Measurements from ENCODE around the gene CDH15. TPM values are rescaled to one million over a fixed set of nuclear protein-coding genes. Genes with fewer than 3 reads are reported as not detected.
A peak's percentile ranks its signal among the peaks of the same experiment; 100 is the strongest.

The CDH15 gene
- total and polyA plus RNA-seq, 8 donors, result 0.09 to 2.5 (median 1.4) TPM; not detected in 2

GRCh38 chr16:89216315-89217137 is 45.0 kb downstream of the CDH15 start:
- DNase-seq, result peak; percentile 62 to 83 (median 76)
- 0 to 1% methylated on average over 25 of the region's 25 CpGs for WGBS, 2 donors
- peak overlapping the region; percentile 92 to 95 (median 92) for H3K27ac ChIP-seq
- peak; percentile 29 for FAIRE-seq
- no peaks in the 10 kb centered on the region for H3K9me3 ChIP-seq
- TF ChIP-seq CTCF (IDR thresholded peaks at IDR 0.05), result peak; percentile 37 to 43 (median 42)
- H3K4me1 ChIP-seq, result peaks cover 0 to 22% (median 5%) of the 10 kb centered on the region in 3 donors
- no peaks in the 10 kb centered on the region for H3K36me3 ChIP-seq
- no peaks in the 10 kb centered on the region for H3K27me3 ChIP-seq
- ATAC-seq, result peak; percentile 78 to 91 (median 86)
- intact Hi-C loops (cut with DNase I), result loop anchor here in 1 of 3 donors (10.0 kb wide), 1 partner anchor 272 kb away; no protein-coding TSS in a partner anchor
- peak overlapping the region; percentile 65 to 97 (median 90) for H3K4me3 ChIP-seq

GRCh38 chr16:89217138-89217387 is 45.5 kb downstream of the CDH15 start:
- ATAC-seq, result no peak
- H3K27ac ChIP-seq, result peak overlapping the region; percentile 92 to 95 (median 92)
- FAIRE-seq, result no peak
- 0% methylated on average over 11 of the region's 11 CpGs for WGBS, 2 donors
- intact Hi-C loops (cut with DNase I), result loop anchor here in 1 of 3 donors (10.0 kb wide), 1 partner anchor 272 kb away; no protein-coding TSS in a partner anchor
- H3K4me1 ChIP-seq, result peaks cover 0 to 22% (median 5%) of the 10 kb centered on the region in 3 donors
- H3K27me3 ChIP-seq, result no peaks in the 10 kb centered on the region
- DNase-seq, result no peak
- TF ChIP-seq CTCF (IDR thresholded peaks at IDR 0.05), result no peak
- H3K36me3 ChIP-seq, result no peaks in the 10 kb centered on the region
- peak overlapping the region; percentile 65 to 97 (median 90) for H3K4me3 ChIP-seq
- no peaks in the 10 kb centered on the region for H3K9me3 ChIP-seq

- H3K9me3 ChIP-seq, result no peaks in the 10 kb centered on the region
- FAIRE-seq (no peak), ATAC-seq (peak; percentile 92 to 96 (median 94)), DNase-seq (peak; percentile 77 to 93 (median 80))
- TF ChIP-seq CTCF (IDR thresholded peaks at IDR 0.05), result no peak
- peak within 1 kb of the TSS; percentile 65 to 97 (median 90) for H3K4me3 ChIP-seq
- peak within 1 kb of the TSS; percentile 92 to 95 (median 92) for H3K27ac ChIP-seq
- H3K4me1 ChIP-seq, result peaks cover 0 to 22% (median 5%) of the 10 kb centered on the region in 3 donors
- H3K27me3 ChIP-seq, result no peaks in the 10 kb centered on the region
- intact Hi-C loops (cut with DNase I), result loop anchor here in 1 of 3 donors (10.0 kb wide), 1 partner anchor 273 kb away; no protein-coding TSS in a partner anchor
- peaks cover 0 to under 1% (median 0%) of the 10 kb centered on the region in 3 donors for H3K36me3 ChIP-seq
- WGBS, 2 donors, result 0% methylated on average over 82 to 91 of the region's 91 CpGs
Observed at GRCh38 chr16:89217388-89218191, 46.0 kb downstream of the CDH15 start, which contains the start of gene ZNF778. ZNF778 (plus strand) TSS chr16:89217703; CDS start chr16:89221128, 3,425 bp downstream.

- Histone ChIP-seq H3K27ac (no peak overlapping the region), H3K9me3 (no peaks in the 10 kb centered on the region), H3K4me3 (no peak overlapping the region), H3K27me3 (no peaks in the 10 kb centered on the region), H3K4me1 (peaks cover 0 to 22% (median 5%) of the 10 kb centered on the region in 3 donors), H3K36me3 (peaks cover 0 to 11% (median 5%) of the 10 kb centered on the region in 3 donors)
- DNase-seq (no peak), FAIRE-seq (no peak), ATAC-seq (no peak)
- intact Hi-C loops (cut with DNase I), result loop anchor here in 1 of 3 donors (10.0 kb wide), 1 partner anchor 275 kb away; no protein-coding TSS in a partner anchor
- no peak for TF ChIP-seq CTCF (IDR thresholded peaks at IDR 0.05)
- 60 to 65% methylated on average over 5 of the region's 5 CpGs for WGBS, 2 donors
Observed at GRCh38 chr16:89219365-89219764, 47.8 kb downstream of the CDH15 start.
